GM12891 (cell line): ENCODE results near the gene NDOR1.

Experiments
- PAX5 ChIP-seq: IDR thresholded peaks from 2 replicates; pipeline ENCODE4 v1.6.1; 2011; ENCODE audit warnings: low read length, moderate library complexity, mild to moderate bottlenecking; ENCODE audit not compliant: insufficient read depth, severe bottlenecking
- POLR2A ChIP-seq: IDR thresholded peaks from 2 replicates; pipeline ENCODE4 v1.6.1; 2011; ENCODE audit warnings: low read depth, low read length, control low read depth
- POLR2AphosphoS5 ChIP-seq: IDR thresholded peaks from 2 replicates; pipeline ENCODE4 v1.6.1; 2011; ENCODE audit warnings: low read depth, low read length, control low read depth
- SPI1 ChIP-seq: IDR thresholded peaks from 2 replicates; pipeline ENCODE4 v1.6.1; 2011; ENCODE audit warnings: low read depth, low read length, control low read depth
- TAF1 ChIP-seq: IDR thresholded peaks from 2 replicates; pipeline ENCODE4 v1.6.1; 2011; ENCODE audit warnings: low read depth, low read length, control low read depth

GRCh38 chr9:137179761-137180160, 25.7 kb upstream of the NDOR1 start:
- no peak for TF ChIP-seq POLR2A
- TF ChIP-seq POLR2AphosphoS5, result no peak
- no peak for TF ChIP-seq TAF1
- no peak for TF ChIP-seq PAX5
- no peak for TF ChIP-seq SPI1
